Fibroblast of the aortic adventitia (primary cell): ENCODE results near the gene YBX3. TPM values are rescaled to one million over a fixed set of nuclear protein-coding genes. Genes with fewer than 3 reads are reported as not detected.

Experiments
- DNase-seq: peaks from one replicate; pipeline ENCODE4 v3.0.0-alpha.2; 2010; ENCODE audit warnings: low read depth
- H3K4me3 ChIP-seq: 2 replicates; pipeline ENCODE4 v1.5.1; 2011; ENCODE audit warnings: low read depth, mild to moderate bottlenecking, control low read depth, low read length, moderate library complexity
- total RNA-seq: library from RNA; depleted of rRNA; stranded (reverse); fragments of >200 nt; gene quantifications from 2 replicates; pipeline ENCODE4 v1.2.3, GENCODE V29; 2012; ENCODE audit warnings: low replicate concordance
- TF ChIP-seq, protein P1 (sequence below): IDR thresholded peaks from 2 replicates; pipeline ENCODE4 v1.5.1; 2011; ENCODE audit warnings: mild to moderate bottlenecking, low read length, control low read depth, inconsistent platforms; ENCODE audit not compliant: insufficient read depth

Gene YBX3
- total RNA-seq, 1 donor, result 139 TPM

DNA sequence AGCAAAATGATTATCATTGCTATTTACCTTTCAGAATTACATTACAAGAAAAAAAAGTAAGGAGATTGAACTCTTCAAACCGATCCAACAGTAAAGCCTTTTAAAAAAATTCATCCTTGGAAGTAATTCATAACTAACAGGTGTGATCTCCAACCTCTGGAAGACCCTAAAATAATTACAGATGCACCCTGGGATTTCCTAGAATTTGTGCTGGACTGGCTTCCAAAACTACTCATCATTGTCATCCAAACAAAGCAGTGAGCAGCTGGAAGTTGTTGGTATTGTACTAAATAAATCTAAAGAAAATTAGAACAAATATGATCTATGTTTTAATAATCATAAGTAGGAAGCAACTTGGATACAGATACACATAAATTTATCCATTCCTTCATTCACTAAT is 1.9 kb upstream of the YBX3 start:
- H3K4me3 ChIP-seq, result no peak overlapping the region
- DNase-seq, result no peak
- TF ChIP-seq, protein P1, sequence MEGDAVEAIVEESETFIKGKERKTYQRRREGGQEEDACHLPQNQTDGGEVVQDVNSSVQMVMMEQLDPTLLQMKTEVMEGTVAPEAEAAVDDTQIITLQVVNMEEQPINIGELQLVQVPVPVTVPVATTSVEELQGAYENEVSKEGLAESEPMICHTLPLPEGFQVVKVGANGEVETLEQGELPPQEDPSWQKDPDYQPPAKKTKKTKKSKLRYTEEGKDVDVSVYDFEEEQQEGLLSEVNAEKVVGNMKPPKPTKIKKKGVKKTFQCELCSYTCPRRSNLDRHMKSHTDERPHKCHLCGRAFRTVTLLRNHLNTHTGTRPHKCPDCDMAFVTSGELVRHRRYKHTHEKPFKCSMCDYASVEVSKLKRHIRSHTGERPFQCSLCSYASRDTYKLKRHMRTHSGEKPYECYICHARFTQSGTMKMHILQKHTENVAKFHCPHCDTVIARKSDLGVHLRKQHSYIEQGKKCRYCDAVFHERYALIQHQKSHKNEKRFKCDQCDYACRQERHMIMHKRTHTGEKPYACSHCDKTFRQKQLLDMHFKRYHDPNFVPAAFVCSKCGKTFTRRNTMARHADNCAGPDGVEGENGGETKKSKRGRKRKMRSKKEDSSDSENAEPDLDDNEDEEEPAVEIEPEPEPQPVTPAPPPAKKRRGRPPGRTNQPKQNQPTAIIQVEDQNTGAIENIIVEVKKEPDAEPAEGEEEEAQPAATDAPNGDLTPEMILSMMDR, result no peak

GRCh38 chr12:10722502-10722904 is 620 bp downstream of the YBX3 start:
- TF ChIP-seq, protein P1, result peak; percentile 21
- peak; percentile 56 for DNase-seq
- peak overlapping the region; percentile 96 for H3K4me3 ChIP-seq

DNA sequence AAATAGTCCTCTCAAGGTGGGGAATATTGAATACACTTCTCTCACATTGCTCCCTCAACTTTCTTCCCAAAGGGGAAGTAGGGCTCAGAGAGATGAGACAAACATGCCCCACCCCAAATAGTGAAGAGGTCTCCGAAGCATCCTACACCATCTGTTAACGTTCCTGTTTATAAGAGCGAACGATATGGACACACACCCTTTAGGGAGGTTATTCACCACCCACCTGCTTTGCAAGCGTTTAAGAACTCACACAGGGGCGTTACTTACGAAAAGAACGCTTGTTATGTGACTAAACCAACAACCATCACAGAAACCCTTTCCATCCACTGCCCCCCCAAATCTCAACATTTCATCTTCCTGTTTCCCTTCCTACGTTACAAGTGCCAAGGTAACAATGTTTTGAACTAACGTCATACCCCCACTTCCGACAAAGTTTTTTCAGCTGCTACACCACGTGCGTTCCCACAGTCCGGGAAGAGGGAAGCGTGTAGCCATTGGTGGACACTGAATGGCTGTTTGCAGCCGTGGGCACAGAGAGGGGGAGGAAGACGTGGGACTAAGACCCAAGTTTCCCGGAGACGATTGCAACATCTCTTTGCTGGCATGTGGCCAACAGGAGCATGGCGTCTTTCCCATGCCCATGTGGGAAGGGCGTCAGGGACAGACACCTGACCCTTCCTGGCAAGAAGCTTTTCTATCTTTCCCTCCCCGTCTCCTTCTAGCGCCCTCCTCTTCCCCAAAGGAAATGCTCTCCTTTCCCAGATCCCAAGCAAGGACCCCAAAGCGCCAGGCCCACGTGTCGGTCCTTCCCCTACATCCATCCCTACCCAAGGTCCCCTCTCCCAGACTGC is 1.2 kb downstream of the YBX3 start:
- DNase-seq, result peak; percentile 98
- TF ChIP-seq, protein P1, result no peak

GRCh38 chr12:10720974-10721650 is 2.0 kb downstream of the YBX3 start:
- peak; percentile 33 for DNase-seq
- TF ChIP-seq, protein P1, result no peak
- H3K4me3 ChIP-seq, result peak overlapping the region; percentile 96

More for the DNA sequence above, 1.2 kb downstream of the YBX3 start:
- peak overlapping the region; percentile 96 for H3K4me3 ChIP-seq

- H3K4me3 ChIP-seq, result peak overlapping the region; percentile 19
- TF ChIP-seq, protein P1, result no peak
- no peak for DNase-seq
Observed at GRCh38 chr12:10719482-10719881, 3.6 kb downstream of the YBX3 start.

DNA sequence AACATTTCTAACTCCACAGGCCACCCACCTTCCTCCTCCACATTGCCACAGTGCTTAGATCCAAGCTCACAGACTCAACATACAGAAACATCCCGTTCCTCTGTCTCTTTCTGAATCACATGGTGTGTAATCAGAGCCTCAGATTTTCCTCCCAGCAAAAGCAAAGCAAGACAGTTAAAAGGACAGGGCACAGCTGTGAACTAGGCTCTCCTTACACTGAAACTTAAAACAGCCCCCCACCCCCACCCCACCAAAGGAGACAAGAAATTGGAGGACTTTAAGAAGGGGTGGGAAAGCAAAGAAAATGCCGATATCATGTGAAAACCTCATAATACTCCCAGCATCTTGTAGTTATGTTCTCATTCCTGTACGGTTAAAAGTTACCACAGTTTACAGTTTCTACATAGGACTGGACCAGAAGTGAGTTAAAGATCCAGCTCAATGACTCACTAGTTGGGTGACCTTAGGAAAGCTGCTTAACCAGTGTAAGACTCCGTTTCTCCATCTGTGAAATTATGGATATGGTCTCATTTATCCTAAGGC is 4.8 kb downstream of the YBX3 start:
- DNase-seq, result peak; percentile 68
- TF ChIP-seq, protein P1, result no peak
- peak overlapping the region; percentile 49 for H3K4me3 ChIP-seq
